PC-3 (cell line): ENCODE results near the gene PKIG.

Experiments
- EZH2 ChIP-seq: fragments of 300-600 bp; sonication (generic); IDR thresholded peaks from one replicate; pipeline ENCODE4 v1.6.1; 2017; ENCODE audit warnings: antibody characterized with exemption, mild to moderate bottlenecking, low read length; ENCODE audit not compliant: unreplicated experiment
- EZH2phosphoT487 ChIP-seq: fragments of 300-600 bp; sonication (generic); IDR thresholded peaks from 2 replicates; pipeline ENCODE4 v1.6.1; 2018; ENCODE audit warnings: mild to moderate bottlenecking, antibody characterized with exemption, low read length, borderline replicate concordance
- TF ChIP-seq, protein P1 (sequence below): fragments of 300-600 bp; sonication (generic); conservative IDR thresholded peaks from 2 replicates; pipeline ENCODE4 v1.5.1; 2017; ENCODE audit warnings: antibody characterized with exemption, low read depth, mild to moderate bottlenecking, low read length

DNA sequence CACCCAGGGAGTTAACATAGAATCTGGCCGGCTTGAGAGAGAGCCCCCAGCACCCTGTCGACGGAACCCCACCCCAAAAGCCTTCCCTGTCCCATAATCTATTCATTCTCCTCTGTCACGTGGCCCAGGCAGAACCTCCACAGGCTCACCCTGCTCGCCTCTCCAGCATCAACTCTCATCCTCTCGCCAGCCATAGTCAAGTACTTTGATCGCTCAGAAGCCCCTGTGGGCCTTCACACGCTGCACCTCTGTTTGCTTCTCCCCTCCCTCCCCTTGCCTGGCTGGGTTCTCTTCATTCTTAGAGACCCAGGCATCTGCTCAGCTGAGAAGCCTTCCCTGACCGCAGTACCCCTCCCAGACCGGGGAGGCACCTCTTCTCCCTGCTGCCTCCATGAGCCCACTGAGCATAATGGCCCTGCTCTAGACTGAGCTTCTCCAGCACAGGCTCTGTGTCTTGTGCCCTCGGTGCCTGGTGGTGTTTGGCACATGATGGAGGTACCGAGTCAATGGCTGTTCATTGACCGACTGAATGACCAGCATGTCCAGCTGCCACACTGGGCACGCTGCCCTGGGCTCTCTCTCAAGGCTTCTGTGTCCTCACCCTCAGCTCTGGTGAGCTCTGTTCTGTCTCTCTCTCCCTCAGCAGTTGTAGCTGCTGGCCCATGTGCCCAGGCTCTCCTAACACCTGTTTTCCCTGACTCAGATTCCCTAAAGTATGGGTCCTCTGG, 33.7 kb downstream of the PKIG start:
- TF ChIP-seq, protein P1, sequence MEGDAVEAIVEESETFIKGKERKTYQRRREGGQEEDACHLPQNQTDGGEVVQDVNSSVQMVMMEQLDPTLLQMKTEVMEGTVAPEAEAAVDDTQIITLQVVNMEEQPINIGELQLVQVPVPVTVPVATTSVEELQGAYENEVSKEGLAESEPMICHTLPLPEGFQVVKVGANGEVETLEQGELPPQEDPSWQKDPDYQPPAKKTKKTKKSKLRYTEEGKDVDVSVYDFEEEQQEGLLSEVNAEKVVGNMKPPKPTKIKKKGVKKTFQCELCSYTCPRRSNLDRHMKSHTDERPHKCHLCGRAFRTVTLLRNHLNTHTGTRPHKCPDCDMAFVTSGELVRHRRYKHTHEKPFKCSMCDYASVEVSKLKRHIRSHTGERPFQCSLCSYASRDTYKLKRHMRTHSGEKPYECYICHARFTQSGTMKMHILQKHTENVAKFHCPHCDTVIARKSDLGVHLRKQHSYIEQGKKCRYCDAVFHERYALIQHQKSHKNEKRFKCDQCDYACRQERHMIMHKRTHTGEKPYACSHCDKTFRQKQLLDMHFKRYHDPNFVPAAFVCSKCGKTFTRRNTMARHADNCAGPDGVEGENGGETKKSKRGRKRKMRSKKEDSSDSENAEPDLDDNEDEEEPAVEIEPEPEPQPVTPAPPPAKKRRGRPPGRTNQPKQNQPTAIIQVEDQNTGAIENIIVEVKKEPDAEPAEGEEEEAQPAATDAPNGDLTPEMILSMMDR: no peak
- no peak for TF ChIP-seq EZH2
- no peak for TF ChIP-seq EZH2phosphoT487
